ENCODE results near the gene ESYT2. TPM values are rescaled to one million over a fixed set of nuclear protein-coding genes. Genes with fewer than 3 reads are reported as not detected.

The ESYT2 gene
- total and polyA plus RNA-seq, 9 of the 15 experiments (the other 6 are each of a cell fraction or from before 2014, with no cell fraction given): 5.8 to 86.9 (median 64.7) TPM

DNA sequence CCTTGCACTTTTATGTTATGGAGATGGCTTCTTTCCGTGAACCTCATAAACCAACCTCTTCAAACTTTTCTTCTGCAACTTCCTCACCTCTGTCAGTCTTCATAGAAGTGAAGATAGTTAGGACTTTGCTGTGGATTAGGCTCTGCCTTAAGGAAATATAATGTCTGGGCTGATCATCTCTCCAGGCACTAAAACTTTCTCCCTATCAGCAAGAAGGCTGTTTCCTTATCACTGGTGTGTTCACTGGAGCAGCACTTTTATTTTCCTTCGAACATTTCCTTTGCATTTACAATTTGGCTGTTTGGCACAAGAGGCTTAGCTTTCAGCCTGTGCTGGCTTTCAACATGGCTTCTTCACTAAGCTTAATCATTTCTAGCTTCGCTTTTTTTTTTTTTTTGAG, 52.8 kb downstream of the ESYT2 start:
- ChIA-PET POLR2A (interaction anchor here (0.6 to 1.5 kb wide), 2 partner anchors 10 to 72 kb away, joined by 3 to 4 read pairs; partner anchors contain the start of gene NCAPG2), CTCF (ENCODE audit: low intra/inter-chr PET ratio) (no interaction called here)
- no peak overlapping the region for H3K4me3 ChIP-seq
- peaks cover 68% of the 10 kb centered on the region for H3K36me3 ChIP-seq (ENCODE audit: control insufficient read depth, insufficient read depth, low read length)
- no peak overlapping the region for H3K27ac ChIP-seq (ENCODE audit: extremely low read depth, low read depth, low read length)
- in situ Hi-C loops (cut with MboI) (no loop called here), intact Hi-C loops (cut with micrococcal nuclease) (no loop called here)
- no TSS peak for BruUV-seq (replicated peaks)
- TF ChIP-seq ZNF507 (tag; conservative IDR thresholded peaks at IDR 0.05) (no peak), ZNF764 (CRISPR knock-in tag; IDR thresholded peaks at IDR 0.05; ENCODE audit: low read depth) (no peak), TAL1 (IDR thresholded peaks at IDR 0.05) (no peak), PHF20 (IDR thresholded peaks at IDR 0.05; ENCODE audit: partially characterized antibody) (no peak), WHSC1 (IDR thresholded peaks at IDR 0.05; ENCODE audit: low read length) (no peak), ZNF695 (CRISPR knock-in tag; IDR thresholded peaks at IDR 0.05) (no peak), TARDBP (IDR thresholded peaks at IDR 0.05) (no peak), ZNF444 (CRISPR knock-in tag; IDR thresholded peaks at IDR 0.05) (no peak), HMG20B (CRISPR knock-in tag; IDR thresholded peaks at IDR 0.05) (no peak)
- TF ChIP-seq, protein P1, sequence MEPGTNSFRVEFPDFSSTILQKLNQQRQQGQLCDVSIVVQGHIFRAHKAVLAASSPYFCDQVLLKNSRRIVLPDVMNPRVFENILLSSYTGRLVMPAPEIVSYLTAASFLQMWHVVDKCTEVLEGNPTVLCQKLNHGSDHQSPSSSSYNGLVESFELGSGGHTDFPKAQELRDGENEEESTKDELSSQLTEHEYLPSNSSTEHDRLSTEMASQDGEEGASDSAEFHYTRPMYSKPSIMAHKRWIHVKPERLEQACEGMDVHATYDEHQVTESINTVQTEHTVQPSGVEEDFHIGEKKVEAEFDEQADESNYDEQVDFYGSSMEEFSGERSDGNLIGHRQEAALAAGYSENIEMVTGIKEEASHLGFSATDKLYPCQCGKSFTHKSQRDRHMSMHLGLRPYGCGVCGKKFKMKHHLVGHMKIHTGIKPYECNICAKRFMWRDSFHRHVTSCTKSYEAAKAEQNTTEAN (CRISPR knock-in tag; IDR thresholded peaks at IDR 0.05): no peak
- TF ChIP-seq, protein P2, sequence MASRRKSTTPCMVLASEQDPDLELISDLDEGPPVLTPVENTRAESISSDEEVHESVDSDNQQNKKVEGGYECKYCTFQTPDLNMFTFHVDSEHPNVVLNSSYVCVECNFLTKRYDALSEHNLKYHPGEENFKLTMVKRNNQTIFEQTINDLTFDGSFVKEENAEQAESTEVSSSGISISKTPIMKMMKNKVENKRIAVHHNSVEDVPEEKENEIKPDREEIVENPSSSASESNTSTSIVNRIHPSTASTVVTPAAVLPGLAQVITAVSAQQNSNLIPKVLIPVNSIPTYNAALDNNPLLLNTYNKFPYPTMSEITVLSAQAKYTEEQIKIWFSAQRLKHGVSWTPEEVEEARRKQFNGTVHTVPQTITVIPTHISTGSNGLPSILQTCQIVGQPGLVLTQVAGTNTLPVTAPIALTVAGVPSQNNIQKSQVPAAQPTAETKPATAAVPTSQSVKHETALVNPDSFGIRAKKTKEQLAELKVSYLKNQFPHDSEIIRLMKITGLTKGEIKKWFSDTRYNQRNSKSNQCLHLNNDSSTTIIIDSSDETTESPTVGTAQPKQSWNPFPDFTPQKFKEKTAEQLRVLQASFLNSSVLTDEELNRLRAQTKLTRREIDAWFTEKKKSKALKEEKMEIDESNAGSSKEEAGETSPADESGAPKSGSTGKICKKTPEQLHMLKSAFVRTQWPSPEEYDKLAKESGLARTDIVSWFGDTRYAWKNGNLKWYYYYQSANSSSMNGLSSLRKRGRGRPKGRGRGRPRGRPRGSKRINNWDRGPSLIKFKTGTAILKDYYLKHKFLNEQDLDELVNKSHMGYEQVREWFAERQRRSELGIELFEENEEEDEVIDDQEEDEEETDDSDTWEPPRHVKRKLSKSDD (conservative IDR thresholded peaks at IDR 0.05; ENCODE audit: low read length): no peak
- TF ChIP-seq, protein P3, sequence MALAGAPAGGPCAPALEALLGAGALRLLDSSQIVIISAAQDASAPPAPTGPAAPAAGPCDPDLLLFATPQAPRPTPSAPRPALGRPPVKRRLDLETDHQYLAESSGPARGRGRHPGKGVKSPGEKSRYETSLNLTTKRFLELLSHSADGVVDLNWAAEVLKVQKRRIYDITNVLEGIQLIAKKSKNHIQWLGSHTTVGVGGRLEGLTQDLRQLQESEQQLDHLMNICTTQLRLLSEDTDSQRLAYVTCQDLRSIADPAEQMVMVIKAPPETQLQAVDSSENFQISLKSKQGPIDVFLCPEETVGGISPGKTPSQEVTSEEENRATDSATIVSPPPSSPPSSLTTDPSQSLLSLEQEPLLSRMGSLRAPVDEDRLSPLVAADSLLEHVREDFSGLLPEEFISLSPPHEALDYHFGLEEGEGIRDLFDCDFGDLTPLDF (CRISPR knock-in tag; IDR thresholded peaks at IDR 0.05): no peak
- H3K27me3 ChIP-seq (ENCODE audit: control insufficient read depth in 2 of 2, insufficient read depth in 2 of 2, low read length in 2 of 2): no peaks in the 10 kb centered on the region; a peak in 1 of 5 replicates
- no peak overlapping the region for H3K9ac ChIP-seq (ENCODE audit: insufficient read depth in 1 of 2, low read depth in 2 of 2, low read length in 2 of 2)
- no peak overlapping the region for H3K4me2 ChIP-seq (ENCODE audit: insufficient read depth, low read length)
- no peak overlapping the region for H2AFZ ChIP-seq (ENCODE audit: low read depth, low read length)
- WGBS (ENCODE audit: insufficient coverage, low coverage, missing lambda C conversion rate): 89% methylated on average over 3 of the region's 3 CpGs
- H3K9me1 ChIP-seq (ENCODE audit: control insufficient read depth, insufficient read depth, low read length): no peaks in the 10 kb centered on the region
- H3K79me2 ChIP-seq (ENCODE audit: control insufficient read depth, insufficient read depth, low read length): peaks cover 25% of the 10 kb centered on the region; the same call in 2 of the 3 replicates
- peaks cover 0 to 11% of the 10 kb centered on the region in 2 experiments; a peak in 4 of 5 replicates for H3K4me1 ChIP-seq (replicated peaks in 1 of 2; ENCODE audit: control insufficient read depth in 2 of 2, insufficient read depth in 2 of 2, low read length in 2 of 2)
- no peaks in the 10 kb centered on the region for H4K20me1 ChIP-seq (replicated peaks; ENCODE audit: control insufficient read depth, insufficient read depth, low read length)
- DNase-seq (ENCODE audit: extremely low read depth in 1 of 4, low spot score in 3 of 4) (no peak), ATAC-seq (no peak), FAIRE-seq (no peak)
- peaks cover 6% of the 10 kb centered on the region for H3K9me3 ChIP-seq (replicated peaks; ENCODE audit: control insufficient read depth, insufficient read depth, low read depth, low read length)

All from K562 (cell line).